HG02870 (cell line): ENCODE results near the gene MIGA1.
"Not testable (repeated sequence)": the region's sequence is repeated elsewhere in the genome, so short reads cannot be mapped to it uniquely, and the experiment has no call there.

Experiments
- ATAC-seq: cut with Tn5 transposase; IDR thresholded peaks from one replicate; pipeline ENCODE4 v1.9.1; 2021; ENCODE audit warnings: mild to moderate bottlenecking, moderate library complexity; ENCODE audit not compliant: unreplicated experiment

Gene MIGA1, protein sequence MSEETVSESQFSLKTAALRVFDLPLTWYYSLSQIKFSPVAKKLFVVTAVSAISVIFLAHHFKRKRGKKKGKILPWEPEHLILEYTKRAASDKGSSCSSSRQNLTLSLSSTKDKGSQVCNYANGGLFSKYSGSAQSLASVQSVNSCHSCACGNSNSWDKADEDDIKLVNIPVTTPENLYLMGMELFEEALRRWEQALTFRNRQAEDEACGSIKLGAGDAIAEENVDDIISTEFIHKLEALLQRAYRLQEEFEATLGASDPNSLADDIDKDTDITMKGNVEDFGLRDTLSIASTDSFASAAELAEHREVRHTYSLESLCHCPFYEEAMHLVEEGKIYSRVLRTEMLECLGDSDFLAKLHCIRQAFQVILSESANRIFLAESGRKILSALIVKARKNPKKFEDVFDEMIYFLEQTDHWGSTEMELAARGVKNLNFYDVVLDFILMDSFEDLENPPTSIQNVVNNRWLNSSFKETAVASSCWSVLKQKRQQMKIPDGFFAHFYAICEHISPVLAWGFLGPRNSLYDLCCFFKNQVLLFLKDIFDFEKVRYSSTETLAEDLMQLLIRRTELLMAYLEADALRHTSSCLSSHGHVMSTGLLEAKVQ

DNA sequence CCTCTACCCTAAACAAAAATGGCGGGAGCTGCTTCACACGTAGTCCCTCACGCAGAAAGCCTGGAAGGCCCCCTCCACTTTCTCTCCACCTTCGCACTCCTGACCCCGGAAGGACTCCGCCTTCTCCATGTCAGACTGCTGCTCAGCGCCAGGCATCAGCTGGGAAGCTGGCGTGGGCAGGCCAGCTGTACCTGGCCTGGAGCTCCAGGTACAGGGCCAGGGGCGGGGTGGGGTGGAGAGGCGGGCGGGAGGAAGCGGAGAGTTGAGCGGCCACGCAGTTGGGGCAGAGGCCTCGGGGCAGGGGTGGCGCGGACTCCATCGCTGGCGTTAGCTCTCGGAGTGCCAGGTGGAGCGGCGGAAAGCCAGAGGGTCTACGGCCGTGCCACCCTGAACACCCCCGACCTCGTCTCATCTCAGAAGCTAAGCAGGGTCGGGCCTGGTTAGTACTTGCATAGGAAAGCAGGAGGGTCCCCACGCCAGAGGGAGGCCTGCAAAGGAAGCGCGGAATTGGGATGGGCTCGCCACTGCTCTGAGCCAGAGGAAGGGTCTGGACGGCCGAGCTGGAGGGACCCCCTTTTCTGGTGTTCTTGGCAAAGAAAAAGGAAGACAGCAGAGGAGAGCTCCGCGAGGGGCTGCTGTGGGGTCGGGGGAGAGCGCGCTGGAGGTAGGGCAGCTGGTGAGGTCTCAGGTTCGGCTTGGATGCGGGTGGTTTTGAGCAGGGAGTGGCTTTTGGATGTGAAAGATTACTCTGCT lies at the start of gene MIGA1:
MIGA1 (plus strand) TSS at position 121 of the 753 bp plus-strand sequence. CDS start 3,604 bp downstream, outside the sequence.
- ATAC-seq: peak; percentile 95

DNA sequence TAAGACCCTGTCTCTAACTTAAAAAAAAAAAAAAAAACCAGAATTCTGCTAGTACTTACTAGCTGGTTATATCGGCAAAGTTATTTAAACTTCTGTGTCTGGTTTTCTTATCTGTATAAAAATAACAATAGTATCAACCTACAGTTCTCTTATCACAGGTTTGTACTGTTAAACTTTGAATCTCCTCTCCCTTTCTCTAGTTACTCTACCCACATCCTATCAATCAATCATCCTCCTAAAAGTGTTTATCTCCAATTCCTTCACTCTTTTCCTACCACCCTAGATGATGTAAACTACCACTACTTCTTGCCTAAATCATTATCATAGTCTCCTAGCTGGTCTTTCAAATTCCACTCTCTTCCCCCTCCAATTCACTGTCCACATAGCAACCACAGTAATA lies 47.4 kb upstream of the MIGA1 start:
- no peak for ATAC-seq

DNA sequence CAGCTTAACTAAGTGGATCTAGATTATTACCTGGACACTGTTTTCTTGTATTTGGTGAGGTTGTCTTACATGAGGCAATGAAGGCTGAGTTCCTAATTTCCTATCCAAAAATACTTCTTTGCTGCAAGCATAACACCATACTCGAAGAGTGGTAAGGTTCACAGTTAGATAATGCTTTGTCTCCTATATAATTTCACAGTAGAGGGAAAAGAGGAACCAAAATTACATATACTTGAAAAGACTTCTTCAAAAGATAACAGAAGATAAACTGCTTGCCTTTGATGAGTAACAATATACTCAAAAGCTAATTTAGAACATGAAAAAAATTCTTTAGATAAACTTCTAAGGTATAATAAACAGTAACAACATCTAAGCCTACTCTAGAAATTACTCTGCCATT lies 40.2 kb upstream of the MIGA1 start:
- no peak for ATAC-seq

DNA sequence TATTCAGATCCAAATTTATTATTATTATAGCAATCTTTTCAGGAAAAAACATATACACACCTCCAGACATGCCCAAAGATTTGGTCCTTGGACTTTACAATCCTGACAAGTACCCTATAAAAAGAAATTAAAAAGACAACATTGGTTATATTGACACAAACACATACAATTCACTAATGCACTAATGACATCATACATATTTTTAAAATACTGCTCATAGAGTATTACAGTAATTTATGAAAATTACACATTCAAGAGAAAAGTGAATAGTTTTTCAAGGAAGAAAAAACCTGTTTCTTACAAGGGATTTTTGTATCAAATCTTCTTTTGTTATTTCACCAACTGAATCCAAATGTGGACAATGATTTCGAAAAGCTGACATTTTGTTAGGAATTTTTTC lies 38.1 kb upstream of the MIGA1 start:
- no peak for ATAC-seq

DNA sequence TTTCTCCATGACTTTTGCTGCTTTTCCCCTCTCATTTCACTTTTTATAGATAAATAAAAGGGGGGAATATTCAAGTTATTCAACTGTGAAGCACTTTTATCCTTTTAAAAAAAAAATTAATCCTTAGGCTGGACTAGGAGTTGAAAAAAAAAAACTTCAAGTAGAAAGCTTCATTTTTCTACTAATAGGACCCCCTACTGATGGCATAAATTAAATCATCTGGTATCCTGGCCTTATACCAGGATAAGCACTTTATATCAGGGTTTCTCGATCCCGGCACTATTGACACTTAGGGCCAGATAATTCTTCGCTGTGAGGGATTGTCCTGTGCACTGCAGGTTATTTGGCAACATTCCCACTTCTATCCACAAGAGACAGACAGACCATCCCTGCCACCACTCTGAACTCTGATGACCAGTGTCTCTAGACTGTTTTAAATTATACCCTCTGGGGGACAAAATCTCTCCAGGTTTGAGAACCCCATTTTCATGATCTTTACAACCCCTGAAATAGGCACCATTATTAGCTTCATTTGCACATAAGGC lies 37.4 kb upstream of the MIGA1 start:
- no peak for ATAC-seq

DNA sequence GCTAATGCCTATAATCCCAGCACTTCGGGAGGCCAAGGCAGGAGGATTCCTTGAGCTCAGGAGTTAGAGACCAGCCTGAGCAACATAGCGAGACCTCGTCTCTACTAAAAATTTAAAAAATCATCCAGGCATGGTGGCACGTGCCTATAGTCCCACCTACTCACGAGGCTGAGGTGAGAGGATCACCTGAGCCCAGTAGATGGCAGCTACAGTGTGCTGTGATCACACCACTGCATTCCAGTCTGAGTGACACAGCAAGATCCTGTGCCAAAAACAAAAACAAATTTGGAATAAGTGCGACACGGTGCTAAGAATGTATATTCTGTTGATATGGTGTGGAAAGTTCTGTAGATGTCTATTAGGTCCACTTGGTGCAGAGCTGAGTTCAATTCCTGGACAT lies 34.9 kb upstream of the MIGA1 start:
- ATAC-seq: no peak

DNA sequence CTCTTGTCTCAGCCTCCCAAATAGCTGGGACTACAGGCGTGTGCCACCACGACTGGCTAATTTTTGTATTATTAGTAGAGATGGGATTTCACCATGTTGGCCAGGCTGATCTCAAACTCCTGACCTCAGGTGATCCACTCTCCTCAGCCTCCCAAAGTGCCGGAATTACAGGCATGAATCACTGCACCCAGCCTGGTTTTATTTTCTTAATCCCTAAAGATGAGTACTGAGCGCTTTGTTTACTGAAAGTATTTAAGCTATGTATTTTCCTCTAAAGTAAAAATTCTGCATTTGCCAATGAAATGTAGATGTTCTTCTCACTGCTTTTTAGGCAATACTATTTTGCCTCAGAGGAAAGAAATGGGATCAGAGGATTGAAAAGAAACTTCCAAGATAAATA lies 30.0 kb upstream of the MIGA1 start:
- ATAC-seq: not testable (repeated sequence)

DNA sequence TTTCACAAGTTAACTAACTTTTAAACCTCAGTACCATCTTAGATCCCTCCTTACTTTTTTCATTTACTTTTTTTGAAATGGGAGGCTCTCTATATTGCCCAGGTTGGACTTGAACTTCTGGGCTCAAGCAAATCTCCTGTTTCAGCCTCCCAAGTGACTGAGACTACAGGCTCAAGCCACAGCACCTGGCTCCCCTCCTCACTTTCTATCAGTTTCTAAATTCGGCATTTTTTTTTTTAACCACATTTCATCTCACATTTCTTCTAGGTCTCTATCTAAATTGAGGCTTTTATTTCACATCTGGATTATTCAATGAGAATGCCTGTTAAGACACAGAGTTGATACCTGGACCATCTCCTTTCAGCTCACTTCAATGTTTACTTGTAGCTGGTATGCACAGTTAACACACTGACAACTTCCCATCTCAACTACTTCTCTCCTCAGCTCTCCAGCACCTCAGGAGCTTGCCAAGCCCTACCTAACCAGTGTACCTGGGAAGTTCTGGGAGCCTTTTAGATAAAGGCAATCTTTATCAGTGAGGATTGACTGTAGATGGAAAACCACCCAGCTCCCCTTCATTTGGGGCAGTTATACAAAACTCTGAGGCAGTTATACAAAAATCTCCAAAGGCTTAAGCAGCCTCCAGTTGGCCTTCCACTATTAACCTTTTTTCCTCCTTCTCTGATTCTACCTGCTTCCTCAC lies 23.2 kb upstream of the MIGA1 start:
- ATAC-seq: peak; percentile 26

DNA sequence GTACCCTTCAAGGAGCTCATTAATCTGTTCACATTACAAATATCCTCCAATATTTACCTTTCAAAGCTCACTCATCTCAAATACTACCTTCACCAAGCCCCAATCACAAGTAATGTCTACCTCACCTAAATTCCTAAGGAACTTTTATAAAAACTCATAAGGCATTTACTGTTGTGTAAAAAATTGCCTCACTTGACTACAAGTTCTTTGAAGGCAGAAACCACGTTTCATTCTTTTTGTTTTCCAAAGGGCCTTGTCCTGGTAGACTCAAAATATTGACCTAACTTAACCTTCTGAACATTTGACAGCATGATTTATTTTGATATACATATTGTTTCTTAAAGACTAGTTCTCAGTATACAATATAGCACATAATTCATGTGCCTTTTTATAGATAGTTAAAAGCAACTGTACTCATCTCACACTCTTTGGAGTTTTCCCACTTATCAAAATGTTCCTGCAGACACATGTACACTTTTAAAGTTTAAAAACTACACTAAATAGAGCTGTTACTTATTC lies 22.3 kb upstream of the MIGA1 start:
- no peak for ATAC-seq

DNA sequence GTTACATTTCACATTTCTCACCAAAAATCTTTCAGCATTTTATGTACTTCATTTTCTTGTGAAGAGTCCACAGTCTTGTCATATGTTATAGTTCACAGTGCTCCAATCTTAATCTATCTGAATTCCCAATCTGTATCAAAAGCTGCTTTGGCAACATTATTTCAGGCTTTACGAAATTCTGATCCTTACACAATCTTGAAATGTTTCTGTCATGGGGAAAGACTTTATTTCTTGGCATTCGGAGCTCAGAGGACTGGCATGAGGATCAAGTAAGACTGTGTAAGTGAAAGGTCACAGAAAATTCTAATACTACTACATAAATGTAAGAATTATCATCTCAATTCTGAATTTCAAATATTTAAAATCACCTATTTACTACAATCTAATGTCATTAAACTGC lies 21.8 kb upstream of the MIGA1 start:
- ATAC-seq: no peak

DNA sequence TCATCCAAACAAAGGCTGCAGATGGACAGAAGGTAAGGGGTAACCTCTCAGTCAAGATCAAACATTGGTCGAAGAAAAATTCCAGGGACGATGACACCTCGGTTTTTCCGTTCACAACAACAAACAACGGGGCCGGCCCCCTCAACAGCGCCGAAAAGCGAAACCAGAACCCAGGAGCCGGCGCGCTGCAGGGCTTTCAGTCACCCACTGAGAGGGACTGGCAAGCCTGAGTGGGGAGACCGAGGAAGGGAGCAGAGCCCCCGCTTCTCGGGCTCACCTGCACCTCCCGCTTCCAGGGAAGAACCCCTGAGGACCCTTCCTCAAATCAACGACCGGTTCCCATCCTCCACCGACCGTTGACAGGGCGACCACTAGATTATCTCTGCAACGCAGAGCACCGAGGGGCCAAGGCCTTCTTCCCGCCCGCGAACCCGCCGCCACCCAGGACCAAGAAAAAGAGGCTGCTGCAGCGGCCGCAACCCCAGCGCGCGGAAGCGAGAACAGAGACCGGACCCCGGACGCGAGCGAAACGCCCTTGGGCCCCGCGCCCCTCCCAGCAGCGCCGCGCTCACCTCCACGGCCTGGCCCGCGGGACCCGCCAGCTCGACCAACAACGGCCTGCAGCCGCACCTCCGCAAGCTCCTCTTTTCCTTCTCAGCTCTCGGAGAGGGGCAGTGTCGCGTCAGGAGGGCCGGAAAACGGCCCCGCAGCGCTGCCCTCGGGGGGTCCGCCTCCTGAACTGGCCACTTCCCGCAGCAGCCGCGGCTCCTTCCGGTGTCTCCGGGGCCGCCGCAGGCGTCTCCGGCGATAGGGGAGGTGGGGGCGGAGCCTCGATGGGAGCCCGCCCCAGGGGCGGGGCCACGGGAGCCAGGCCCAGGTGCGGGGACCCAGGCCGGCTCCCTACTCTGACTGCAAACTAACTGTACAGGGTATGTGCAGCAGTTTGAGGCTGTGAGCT lies 20.1 kb upstream of the MIGA1 start, which contains the start of gene USP33:
USP33 (minus strand) TSS at position 782 of the 958 bp plus-strand sequence. CDS start 18,155 bp downstream, outside the sequence.
- ATAC-seq: peak; percentile 90

DNA sequence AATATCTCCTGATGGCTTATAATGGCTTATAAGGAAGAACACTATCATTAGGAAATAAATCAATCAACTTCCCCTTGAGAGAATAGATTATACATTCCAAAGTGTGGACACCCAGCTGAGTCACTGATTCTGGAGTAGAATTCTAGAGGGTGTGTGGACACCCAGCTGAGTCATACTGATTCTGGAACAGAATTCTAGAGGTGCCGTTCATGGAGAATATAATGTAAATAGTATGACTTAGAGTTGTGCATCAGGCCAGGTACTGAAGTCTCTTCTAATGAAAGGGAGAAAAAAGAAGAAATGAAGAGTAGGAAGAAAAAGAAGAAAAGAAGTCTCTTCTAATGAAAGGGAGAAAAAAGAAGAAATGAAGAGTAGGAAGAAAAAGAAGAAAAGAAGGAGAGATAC lies 17.4 kb upstream of the MIGA1 start:
- no peak for ATAC-seq

DNA sequence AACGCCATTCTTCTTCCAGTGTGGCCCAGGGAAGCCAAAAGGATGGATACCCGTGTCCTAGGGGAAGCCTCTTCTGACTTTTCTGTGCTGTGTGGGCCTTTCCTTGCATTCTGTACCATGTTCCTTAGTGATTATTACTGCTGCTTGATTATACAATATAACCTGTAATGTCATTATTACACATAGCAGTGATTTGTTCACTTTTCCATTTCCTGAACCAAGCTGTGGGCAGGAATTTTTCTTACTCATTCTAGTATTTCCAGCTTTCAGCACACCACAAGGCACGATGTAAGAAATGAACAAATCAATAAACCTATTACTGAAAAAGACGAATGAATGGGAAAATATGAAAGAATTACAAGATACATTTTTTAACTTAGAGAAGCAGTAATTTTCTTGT lies 11.4 kb upstream of the MIGA1 start:
- ATAC-seq: no peak

DNA sequence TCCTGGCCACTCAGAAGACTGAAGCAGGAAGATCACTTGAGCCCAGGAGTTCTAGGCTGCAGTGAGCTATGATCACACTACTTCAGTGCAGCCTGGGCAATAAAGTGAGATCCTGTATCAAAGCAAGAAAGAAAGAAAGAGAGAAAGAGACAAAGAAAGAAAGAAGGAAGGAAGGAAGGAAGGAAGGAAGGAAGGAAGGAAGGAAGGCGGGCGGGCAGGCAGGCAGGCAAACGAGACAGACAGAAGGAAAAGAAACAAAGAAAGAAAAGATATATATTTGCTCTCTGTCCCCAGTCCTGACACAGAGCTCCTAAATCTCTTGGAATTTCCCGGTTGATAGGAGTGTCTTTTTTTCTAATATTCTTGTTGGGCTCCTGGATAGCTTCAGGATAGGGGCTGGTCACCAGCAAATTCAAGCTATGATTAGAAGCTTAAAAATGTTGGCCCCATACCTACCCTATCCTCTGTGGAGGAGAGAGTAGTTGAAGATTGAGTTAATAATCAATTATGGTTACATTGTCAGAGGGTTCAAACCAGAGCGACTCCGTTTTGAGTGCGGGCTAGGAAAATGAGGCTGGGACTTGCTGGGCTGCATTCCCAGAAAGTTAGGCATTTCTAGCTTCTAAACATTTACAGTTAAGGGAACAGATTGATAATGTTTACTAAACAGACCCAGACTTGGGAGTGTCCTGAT lies 3.3 kb upstream of the MIGA1 start:
- ATAC-seq: no peak

DNA sequence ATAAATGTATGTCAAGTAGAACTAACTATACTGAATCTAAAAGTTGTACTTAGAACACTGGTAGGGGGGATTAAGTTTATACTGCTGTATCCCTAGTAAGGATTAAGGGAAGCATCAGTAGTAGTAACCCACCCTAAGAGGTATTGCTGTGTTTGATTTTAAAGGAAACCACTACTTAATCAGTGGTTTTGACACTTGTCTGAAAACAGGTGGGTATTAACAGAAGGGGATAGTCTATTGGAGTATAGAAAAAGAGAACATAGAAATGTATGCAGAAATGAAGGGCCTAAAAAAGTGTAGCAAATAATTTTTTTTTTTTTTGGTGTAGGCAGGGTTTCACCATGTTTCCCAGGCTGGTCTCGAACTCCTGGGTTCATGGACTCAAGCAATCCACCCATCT lies 2.2 kb downstream of the MIGA1 start:
- no peak for ATAC-seq

DNA sequence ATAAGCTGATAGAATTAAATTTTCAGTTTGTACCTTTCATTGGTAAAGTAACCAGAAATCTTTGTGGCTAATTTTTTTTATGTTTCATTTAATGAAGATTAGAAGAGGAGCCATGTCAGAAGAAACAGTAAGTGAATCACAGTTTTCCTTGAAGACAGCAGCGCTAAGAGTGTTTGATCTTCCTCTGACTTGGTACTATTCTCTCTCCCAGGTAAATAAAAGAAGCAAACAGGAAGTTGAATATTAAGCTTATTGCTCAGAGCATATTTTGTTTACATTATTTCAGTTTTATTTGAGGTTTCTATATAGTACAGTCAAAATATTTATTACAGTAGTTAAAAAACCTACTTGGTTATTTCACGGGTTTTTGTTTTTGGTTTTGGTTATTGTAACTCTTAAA lies 3.7 kb downstream of the MIGA1 start:
- no peak for ATAC-seq

DNA sequence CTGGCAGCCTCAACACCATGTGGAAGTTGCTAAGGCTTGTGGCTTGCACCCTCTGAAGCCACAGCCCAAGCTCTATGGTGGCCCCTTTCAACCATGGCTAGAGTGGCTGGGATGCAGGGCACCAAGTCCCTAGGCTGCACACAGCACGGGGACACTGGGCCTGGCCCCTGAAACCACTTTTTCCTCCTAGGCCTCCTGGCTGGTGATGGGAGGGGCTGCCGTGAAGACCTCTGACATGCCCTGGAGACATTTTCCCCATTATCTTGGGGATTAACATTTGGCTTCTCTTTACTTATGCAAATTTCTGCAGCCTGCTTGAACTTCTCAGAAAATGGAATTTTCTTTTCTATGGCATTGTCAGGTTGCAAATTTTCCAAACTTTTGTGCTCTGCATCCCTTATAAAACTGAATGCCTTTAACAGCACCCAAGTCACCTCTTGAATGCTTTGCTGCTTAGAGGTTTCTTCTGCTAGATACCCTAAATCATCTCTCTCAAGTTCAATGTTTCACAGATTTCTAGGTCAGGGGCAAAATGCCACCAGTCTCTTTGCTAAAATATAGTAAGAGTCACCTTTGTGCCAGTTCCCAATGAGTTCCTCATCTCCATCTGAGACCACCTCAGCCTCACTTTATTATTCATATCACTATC lies 6.8 kb downstream of the MIGA1 start:
- ATAC-seq: not testable (repeated sequence)

DNA sequence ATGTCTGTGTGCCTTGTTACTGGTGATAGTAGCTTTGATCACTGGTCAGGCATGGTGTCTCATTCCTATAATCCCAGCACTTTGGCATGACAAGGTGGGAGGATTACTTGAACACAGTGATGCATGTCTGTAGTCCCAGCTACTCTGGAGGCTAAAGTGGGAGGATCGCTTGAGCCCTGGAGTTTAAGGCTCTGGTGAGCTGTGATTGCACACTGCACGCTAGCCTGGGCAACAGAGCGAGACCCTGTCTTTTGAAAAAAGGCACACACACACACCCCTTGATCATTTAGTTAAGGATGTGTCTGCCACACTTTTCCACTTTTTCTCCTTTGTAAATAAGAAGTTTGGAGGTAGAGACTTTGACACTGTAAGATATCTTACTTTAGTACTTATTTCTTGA lies 15.1 kb downstream of the MIGA1 start:
- ATAC-seq: no peak
